ENCODE measurements around the gene TIGD6.

DNA sequence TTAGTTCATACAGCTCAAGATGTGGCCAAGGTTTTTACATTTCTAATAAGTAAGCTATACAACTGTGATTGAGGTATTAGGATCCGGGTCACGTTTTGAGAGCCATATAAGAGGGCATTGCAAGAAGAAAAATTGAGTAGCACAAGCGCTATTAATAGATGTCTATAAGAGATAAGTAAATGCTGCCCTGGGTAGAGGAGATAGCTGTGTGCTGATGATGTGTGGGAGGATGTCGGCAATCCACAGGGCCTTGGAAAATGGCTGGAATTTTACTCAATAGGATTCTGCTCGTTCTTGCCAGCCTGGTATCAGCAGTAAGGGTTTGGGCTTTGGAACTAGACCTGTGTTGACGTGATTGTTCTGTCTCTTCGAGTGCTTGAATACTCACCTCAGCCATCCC, 44.3 kb upstream of the TIGD6 start:
- TF ChIP-seq ZNF274 (IDR thresholded peaks at IDR 0.05; ENCODE audit: low read depth, low read length) (no peak), YY1 (IDR thresholded peaks at IDR 0.05; ENCODE audit: insufficient read depth, insufficient read length) (no peak)

Measured in NT2/D1 (cell line).